Kidney epithelial cell (primary cell): Measurements from ENCODE around the gene BMP10. TPM values are rescaled to one million over a fixed set of nuclear protein-coding genes. Genes with fewer than 3 reads are reported as not detected.

ENCODE experiments used
- DNase-seq: peaks from one replicate; pipeline ENCODE4 v3.0.0-alpha.2; 2010; ENCODE audit warnings: low read depth
- H3K27me3 ChIP-seq: 2 replicates; pipeline ENCODE4 v1.6.0; 2011; ENCODE audit warnings: low read length; ENCODE audit not compliant: control insufficient read depth, insufficient read depth
- H3K36me3 ChIP-seq: 2 replicates; pipeline ENCODE4 v1.5.1; 2011; ENCODE audit warnings: low read length; ENCODE audit not compliant: control insufficient read depth, insufficient read depth
- H3K4me3 ChIP-seq: 2 replicates; pipeline ENCODE4 v1.5.1; 2011; ENCODE audit warnings: low read depth, mild to moderate bottlenecking, control low read depth, low read length
- total RNA-seq: library from RNA; depleted of rRNA; stranded (reverse); fragments of >200 nt; gene quantifications from 2 replicates; pipeline ENCODE4 v1.2.3, GENCODE V29; 2015
- TF ChIP-seq, protein P1 (sequence below): IDR thresholded peaks from 2 replicates; pipeline ENCODE4 v1.5.1; 2011; ENCODE audit warnings: mild to moderate bottlenecking, moderate library complexity, low read length, control low read depth, inconsistent platforms; ENCODE audit not compliant: insufficient read depth, poor library complexity, severe bottlenecking

BMP10 gene, protein sequence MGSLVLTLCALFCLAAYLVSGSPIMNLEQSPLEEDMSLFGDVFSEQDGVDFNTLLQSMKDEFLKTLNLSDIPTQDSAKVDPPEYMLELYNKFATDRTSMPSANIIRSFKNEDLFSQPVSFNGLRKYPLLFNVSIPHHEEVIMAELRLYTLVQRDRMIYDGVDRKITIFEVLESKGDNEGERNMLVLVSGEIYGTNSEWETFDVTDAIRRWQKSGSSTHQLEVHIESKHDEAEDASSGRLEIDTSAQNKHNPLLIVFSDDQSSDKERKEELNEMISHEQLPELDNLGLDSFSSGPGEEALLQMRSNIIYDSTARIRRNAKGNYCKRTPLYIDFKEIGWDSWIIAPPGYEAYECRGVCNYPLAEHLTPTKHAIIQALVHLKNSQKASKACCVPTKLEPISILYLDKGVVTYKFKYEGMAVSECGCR
- total RNA-seq: not detected in 2 replicates

DNA sequence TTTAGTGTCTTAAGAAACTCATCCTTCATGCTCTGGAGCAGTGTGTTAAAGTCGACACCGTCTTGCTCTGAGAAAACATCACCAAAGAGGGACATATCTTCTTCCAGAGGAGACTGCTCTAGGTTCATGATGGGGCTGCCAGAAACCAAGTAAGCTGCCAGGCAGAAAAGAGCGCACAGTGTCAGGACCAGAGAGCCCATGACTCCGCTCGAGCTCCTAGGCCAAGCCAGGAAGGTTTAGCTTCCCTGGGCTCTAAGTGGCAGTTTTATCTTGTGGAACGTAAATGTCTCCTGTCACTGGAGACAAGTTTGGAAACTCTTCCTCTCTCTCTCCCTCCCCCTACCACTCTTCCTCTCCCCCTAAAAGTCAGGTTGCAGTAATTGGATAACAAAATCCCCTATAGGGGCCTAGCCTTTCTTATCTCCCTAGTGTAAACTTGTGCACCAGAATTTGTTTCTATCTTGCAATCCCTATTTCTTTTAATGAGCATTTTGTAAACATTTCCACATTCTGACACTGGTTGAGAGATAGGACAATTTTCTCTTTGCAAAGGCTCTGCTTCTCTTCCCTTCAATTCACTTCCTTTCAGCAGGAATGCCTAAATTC is at the start of gene BMP10:
TSS of gene BMP10 (minus strand) at position 239 of the 606 bp plus-strand sequence. CDS start at position 200, 39 bp downstream.
- DNase-seq: no peak
- TF ChIP-seq, protein P1, sequence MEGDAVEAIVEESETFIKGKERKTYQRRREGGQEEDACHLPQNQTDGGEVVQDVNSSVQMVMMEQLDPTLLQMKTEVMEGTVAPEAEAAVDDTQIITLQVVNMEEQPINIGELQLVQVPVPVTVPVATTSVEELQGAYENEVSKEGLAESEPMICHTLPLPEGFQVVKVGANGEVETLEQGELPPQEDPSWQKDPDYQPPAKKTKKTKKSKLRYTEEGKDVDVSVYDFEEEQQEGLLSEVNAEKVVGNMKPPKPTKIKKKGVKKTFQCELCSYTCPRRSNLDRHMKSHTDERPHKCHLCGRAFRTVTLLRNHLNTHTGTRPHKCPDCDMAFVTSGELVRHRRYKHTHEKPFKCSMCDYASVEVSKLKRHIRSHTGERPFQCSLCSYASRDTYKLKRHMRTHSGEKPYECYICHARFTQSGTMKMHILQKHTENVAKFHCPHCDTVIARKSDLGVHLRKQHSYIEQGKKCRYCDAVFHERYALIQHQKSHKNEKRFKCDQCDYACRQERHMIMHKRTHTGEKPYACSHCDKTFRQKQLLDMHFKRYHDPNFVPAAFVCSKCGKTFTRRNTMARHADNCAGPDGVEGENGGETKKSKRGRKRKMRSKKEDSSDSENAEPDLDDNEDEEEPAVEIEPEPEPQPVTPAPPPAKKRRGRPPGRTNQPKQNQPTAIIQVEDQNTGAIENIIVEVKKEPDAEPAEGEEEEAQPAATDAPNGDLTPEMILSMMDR: no peak
- H3K27me3 ChIP-seq: no peaks in the 10 kb centered on the region
- H3K36me3 ChIP-seq: no peaks in the 10 kb centered on the region
- H3K4me3 ChIP-seq: no peak within 1 kb of the TSS

DNA sequence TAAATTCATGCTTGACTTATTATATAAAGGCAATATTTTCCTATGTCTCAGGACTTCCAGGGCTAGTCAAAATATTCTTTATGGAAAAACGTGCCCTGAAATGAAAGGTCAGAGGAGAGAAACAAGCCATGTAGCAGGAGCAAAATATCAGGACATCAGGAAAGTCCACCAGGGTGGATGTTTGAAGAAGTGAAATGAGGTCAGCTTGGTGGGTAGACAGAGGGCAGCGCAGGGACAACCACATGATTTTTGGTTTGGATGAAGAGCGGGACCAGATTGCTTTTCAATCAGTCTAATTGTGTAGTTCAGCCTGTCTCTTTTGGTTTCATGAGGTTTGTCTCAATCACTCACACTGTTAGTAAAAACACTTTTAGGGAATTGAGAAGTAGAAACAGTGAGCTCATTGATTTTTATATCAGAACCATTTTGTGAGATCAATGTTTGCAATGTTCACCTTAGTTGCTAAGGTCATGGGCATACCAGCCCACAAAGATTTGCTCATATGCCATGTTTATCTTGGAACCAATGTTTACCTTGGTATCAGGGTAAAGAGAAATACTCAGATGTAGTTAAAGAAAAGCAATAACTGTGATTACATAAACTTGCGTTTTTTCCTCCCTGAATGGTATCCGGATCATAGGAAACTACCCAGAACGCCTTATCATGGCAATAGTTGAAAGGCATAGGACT is 49.4 kb upstream of the BMP10 start:
- TF ChIP-seq, protein P1: no peak
- no peaks in the 10 kb centered on the region for H3K36me3 ChIP-seq
- no peaks in the 10 kb centered on the region for H3K27me3 ChIP-seq
- H3K4me3 ChIP-seq: no peak overlapping the region
- no peak for DNase-seq

DNA sequence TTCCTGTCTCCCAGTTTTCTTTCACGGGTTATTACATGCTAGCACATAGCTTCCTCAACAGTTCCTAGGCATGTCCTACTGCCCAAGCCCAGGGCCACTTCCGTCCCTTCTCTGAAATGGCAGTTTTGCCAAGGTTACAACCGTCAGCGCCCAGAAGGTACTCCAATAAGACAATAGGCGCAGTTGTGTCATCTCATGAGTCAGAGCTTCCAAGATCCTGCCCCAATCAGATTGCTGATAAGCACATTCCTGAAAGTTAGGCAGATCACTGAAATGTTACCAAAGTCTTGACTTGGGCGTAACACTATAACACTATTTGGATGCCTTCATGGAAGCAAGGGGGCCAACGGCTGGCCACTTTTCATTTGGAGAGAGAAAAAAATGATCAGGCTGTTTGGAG is 47.3 kb upstream of the BMP10 start:
- Histone ChIP-seq H3K27me3 (no peaks in the 10 kb centered on the region), H3K36me3 (no peaks in the 10 kb centered on the region), H3K4me3 (no peak overlapping the region)
- TF ChIP-seq, protein P1: no peak
- no peak for DNase-seq

DNA sequence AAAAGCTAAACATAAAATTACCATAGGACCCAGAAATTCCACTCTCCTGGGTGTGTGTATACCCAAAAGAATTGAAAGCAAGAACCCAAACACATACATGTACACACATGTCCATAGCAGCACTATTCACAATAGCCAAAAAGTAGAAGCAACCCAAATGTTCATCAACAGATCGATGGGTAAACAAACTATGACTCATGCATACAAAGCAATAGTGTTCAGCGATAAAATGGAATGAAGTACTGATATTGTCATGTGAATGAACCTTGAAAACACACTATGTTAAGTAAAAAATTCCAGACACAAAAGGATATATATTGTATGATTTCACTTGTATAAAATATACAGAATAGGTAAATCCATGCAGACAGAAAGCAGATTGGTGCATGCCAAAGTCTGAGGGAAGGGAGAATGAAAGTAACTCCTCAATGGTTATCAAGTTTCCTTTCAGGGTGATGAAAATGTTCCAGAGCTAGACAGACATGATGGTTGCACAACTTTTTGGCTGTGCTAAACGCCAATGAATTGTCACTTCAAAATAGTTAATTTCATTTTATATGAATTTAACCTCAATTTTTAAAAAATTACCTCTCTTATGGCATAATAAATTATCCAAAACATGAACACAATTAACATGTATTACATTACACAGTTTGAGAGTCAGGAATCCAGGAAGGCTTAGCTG is 46.0 kb upstream of the BMP10 start:
- H3K36me3 ChIP-seq: no peaks in the 10 kb centered on the region
- H3K27me3 ChIP-seq: no peaks in the 10 kb centered on the region
- H3K4me3 ChIP-seq: no peak overlapping the region
- TF ChIP-seq, protein P1: no peak
- DNase-seq: no peak

DNA sequence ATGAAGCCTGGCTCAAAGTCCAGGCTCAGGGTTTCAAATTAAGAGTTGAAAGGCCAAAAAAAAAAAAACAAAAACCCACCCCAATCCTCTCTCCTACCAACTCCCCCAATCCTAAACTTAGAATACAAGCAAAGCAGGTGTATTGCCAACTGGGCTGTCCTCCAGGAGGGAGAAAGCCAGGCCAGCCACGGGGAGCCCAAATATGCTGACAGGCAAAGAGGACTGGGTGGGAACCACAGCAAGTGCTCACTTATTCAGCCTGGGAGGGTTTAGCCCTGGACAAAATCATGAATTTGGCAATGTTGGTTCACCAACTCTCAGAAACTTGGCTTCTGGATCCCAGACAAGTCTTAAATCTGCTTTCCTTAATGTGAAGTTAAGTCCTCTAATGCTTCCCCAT is 45.0 kb upstream of the BMP10 start:
- Histone ChIP-seq H3K27me3 (no peaks in the 10 kb centered on the region), H3K4me3 (no peak overlapping the region), H3K36me3 (no peaks in the 10 kb centered on the region)
- no peak for DNase-seq
- TF ChIP-seq, protein P1: no peak
